AG20443 (cell line): ENCODE measurements around the gene RFX1.

Source experiments
- DNase-seq: peaks from one replicate; pipeline ENCODE4 v3.0.0; 2012; ENCODE audit warnings: low spot score, mixed read lengths

The RFX1 gene

DNA sequence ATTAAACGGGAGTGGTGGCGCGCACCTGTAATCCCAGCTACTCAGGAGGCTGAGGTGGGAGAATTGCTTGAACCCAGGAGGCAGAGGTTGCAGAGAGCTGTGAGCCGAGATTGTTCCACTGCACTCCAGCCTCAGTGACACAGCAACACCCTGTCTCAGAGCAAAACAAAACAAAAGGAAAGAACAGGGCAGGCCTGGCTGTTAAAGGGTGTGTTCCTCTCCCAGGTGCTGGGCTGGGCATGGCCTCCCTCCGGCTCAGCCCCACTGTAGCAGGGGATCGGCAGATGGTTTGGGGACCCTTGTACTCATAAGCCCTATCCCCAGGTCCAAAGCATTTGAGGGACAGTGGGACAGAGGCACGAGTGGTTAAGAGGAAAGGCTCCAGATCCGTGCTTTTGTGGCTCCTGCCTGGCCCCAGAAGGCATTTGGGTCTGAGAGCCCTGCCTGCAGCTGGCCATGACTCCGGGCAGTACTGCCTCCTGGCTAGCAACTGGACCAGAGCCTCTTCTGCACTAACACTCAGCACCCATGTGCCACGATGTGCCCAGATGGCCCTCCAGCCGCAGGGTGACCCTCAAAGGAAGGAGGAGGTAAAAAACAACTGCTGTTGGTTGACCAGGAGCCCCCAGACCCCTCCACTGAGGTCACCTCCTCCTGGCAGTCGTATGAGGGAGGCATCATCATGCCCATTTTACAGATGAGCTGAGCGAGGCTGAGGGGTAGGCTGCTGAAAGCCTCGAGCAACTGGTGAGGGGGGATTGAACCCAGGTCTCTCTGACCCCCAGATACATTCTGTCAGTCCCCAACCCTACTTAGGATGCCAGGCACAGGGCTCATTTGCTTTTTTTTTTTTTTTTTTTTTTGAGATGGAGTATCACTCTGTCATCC lies 10.0 kb downstream of the RFX1 start:
- peak; percentile 2 for DNase-seq

DNA sequence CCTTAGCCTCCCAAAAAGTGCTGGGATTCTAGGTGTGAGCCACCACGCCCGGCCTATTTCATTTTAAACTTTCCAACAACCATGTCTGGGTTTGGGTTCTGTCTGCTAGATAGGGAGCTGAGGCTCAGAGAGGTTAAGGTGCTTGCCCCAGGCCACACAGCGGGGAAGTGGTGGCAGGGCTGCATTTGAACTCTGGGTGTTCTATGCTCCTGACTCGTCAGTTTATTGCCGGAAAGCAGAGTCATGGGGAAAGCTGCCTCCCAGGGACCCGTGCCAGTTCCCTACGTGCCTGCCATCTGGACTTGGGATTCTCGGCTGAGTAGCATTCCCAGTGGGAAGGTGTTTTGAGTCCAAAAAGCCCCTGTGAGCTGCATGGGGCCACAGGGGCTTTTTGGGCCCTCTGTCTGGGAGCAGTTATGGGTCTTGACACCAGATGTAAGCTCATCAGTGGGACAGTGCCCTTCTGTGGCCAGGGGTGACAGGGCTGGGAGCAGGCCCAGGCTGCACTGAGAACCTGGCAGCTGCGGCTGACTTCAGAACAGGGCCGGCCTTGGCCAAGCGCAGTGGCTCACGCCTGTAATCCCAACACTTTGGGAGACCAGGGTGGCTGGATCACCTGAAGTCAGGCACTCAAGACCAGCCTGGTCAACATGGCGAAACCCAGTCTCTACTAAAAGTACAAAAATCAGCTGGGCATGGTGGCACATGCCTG lies 10.9 kb downstream of the RFX1 start:
- peak; percentile 82 for DNase-seq

DNA sequence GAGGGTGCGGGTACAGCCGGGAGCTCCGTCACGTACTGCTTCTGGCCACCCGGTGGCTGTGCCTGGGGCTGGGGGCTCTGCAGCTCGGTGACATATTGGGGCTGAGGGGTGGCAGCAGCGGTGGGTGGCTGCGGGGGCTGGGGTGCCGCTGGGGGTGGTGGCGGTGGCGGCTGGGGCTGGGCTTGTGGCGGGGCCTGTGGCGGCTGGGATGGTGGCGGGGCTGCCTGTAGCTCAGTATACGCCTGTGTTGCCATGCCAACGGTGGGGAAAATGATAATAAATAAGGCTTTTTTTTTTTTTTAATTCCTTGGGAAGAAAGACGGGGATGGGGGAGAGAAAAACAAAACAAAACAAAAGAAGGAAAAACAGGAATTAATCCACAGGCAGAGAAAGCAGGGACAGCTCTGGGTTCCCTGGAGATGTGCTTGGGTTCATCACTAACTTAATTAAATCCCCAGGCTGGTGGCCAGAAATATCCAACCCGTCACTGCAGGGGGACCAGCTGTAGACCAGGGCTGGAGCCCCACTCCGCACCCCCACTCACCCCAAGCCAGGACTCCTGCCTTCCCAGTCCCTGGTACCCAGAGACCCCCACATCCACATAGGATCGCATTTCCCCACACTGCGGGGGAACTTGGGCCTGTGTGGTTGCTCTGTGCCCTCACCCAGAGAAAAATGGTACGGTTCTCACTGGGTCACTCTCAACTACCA lies 12.4 kb downstream of the RFX1 start:
- no peak for DNase-seq

DNA sequence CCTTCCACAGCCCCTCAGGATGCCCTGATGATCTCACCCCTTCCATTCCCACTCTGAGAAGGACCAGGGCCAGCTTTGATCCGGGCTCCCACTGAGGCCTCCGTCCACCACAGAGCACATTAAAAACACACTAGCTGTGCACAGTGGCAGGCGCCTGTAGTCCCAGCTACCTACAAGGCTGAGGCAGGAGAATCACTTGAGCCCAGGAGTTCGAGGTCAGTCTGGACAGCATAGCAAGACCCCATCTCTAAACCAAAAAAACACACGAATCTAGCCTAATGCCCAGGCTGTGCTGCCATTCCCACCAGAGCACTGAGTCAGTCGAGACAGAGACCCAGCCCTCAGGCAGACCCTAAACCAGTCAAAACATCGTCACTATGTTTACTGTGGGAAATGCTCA lies 14.1 kb downstream of the RFX1 start:
- no peak for DNase-seq

DNA sequence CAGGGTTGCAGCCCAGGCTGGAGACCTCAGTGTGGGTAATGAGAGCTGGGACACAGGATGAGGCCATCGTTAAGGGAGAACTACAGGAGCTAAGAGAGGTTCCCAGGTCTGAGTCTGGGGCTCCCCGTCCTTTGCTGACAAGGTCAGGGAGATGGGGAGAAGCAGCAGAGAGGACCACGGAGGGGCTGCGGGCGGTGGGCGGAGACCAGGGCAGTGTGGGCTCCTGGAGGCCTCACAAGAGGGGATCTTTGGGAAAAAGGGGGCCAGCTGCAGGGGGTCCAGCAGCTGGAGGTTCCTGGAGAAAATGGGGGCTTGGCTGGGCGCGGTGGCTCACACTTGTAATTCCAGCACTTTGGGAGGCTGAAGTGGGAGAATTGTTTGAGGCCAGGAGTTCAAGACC lies 16.0 kb downstream of the RFX1 start:
- no peak for DNase-seq

DNA sequence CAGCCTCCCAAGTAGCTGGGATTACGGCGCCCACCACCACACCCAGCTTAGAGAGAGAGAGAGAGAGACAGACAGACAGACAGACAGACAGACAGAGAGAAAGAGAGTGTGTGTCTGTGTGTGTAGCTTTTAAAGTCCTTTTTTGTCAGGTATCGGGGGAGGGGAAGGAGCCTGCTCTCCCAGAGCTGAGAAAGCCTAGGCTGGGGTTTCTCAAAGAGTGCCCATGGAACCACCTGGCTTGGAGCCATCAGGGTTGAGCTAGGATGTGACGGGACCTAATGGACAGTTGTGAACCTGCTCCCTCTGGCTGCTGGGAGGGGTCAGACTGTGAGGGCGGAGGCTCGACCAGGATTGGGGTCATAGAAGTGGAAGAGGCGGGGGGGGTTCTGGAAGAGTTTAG lies 16.6 kb downstream of the RFX1 start:
- no peak for DNase-seq

DNA sequence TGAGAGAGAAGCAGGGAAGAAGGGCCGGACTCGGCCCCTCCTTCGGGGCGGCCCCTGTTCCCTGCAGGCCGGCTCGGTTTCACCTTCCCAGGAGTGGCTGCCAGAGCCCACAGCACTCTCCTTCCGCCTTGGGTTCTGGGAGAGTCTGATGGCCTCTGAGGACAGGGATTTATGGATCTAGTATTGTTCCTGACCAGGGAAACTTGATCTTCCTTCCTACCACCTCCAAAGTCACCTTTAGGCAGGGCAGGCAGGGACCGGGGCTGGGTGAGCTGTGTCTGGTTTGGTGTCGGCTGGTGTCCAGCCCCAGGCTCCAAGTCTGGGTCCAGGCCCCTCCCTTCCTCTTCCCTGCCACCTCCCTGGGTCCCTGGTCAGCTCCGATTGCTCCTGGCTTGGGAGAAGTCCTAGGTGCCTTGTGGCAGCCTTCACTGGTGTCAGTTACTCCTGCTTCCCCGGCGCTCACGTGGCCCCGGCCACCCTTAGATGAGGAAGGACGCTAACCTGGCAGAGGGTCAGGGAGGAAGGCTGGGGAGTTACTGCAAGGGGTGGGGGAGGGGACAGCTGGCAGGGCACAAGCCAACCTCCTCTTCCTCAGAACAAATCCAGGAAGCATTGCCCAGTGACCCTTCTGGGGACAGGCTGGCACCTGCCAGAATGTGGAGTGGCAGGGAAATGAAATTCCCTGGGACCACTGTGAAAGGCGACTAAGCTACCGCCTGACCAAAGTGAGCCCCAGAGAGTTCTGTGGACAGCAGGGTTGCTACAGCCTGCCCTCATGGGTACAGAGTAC lies 18.8 kb downstream of the RFX1 start:
- no peak for DNase-seq

DNA sequence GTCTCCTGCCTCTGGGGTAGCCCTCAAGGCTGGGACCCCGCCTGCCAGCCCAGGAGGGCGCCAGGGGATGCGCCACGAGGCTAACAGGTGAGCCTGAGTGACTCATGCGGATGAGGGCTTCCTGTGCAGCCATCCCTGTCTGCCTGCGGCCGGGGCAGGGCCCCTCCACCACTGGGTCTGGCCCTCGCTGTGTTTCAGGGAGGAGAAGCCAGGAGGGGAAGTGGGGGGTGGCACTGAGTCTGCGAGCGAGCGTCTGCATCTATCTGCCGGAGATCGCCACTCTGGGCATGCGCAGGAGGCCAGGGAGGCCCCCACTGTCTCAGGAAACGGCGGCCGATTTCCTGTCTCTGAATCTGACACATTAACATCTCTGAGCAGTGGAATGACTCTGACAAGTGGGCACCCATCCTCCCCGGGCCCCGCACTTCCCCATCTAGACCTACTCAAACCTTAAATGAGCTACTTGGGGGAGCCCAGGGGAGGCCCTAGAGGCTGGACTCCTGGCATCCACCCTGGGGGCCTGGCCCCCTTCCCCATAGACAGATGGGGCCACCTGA lies 19.7 kb downstream of the RFX1 start:
- DNase-seq: peak; percentile 97

DNA sequence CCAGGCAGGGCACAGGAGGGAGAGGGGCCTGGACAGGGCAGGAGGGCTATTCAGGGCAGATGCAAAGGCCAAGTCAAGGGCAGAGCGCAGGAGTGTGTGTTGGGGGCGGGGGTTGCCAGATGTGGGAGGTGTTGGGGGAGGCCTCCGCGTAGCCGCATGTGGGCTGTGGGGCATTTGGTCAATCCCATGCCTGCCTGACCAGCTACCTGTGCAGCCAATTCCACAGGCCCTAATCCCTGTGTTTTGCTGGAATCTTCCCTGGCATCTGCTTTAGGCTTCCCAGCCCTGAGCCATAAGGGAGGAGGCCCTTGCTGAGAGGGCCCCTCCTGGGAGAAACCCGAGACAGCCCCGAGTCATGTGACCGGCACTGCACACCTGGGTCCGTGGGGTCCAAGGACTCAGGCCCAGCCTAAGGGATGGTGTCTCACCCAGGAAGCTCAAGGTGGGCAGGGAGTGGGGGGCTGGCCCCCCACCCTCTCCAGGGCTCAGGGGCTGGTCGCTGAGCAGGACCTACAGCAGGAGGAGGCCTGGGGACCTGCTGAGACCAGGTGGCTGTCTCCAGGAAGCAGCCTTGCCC lies 20.3 kb downstream of the RFX1 start:
- DNase-seq: no peak

DNA sequence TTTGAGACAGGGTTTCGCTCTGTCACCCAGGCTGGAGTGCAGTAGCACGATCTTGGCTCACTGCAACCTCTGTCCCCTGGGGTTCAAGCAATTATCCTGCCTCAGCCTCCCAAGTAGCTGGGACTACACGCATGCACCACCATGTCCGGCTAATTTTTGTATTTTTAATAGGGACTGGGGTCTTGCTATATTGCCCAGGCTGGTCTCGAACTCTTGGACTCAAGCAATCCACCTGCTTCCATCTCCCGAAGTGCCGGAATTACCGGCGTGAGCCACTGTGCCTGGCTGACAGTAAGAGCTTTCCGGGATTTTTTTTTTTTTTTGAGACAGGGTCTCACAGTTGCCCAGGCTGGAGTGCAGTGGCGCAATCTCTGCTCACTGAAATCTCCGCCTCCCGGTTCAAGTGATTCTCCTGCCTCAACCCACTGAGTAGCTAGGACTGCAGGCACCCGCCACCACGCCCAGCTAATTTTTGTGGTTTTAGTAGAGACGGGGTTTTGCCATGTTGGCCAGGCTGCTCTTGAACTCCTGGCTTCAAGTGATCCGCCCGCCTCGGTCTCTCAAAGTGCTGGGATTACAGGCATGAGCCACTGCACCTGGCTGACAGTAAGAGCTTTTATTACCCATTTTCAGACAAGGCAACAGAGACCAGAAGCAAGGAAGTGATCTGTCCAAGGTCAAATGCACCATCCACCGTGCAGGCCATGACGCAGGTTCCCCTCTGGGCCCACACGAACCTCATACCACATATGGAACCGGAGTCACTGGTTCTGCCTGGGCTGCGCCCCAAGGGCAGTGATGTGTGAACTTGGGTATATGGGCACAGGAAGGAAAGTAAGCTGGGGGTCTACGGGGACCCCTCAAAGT lies 21.0 kb downstream of the RFX1 start:
- no peak for DNase-seq

DNA sequence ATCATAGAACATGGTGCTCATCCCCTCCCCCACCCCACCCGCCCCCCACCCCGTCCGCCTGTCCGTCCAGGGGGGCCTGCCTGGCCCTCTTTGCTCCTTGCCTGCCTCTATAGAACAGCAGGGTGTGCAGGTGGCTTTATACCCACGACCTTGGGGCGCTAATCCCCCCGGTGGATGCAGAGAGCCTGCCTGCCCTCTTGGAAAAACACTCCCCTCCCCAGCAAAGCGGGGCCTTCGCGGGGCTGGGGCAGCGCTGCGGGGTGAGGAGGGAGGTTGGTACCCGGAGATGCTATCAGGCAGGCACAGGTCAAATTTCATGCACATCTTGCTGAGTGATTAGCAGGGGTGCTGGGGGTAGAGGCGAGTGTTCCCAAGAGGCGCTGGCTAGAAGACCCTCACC lies 21.9 kb downstream of the RFX1 start:
- DNase-seq: no peak

DNA sequence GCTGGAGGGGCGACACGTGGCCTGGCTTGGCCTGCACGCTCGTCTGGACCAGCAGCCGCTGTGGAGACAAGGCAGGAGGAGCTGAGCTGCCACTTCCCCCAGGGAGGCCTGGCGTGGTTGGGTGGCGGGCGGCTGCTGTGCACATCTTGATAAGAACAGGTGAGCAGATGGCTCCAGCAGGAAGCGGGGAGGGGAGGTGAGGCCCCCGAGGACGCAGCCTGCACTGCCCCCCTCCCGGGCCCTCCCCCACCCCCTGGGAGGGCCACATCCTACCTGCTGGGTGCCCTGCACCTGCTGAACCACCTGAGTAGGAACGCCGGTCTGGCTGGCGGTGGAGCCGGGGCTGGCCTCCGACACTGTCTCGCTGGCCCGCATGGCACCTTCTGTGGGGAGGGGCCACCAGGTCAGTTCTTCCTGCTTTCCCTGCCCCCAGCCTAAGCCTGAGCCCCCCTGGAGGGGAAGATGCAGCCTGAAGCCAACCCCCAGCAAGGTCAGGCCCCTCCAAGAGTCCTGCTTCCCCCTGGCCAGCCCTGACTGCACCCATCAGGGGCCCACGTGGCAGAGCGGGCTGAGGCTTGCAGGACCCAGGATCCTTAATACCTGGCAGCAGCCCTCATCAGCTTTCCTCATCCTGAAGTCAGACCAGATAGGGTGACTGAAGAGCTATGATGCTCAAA lies 22.8 kb downstream of the RFX1 start:
- no peak for DNase-seq

DNA sequence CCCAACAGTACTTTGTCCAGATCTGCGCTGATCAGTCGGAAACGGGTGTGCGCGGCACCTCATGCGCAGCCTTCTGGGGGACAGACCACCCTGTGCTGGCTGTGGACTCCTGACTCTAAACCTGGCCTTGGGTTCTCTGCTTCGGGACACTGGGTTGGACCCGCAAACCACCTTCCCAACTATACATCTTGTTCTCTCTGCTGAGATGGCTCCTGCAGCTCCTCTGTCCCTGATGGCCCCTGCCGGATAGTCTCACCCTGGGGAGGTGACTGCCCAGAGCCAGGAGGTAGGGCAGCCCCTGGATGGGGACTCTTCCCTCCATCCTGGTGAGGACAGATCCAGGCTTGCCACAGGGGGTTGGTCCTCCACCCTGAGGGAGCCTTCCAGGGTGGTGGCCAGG lies 23.3 kb downstream of the RFX1 start:
- DNase-seq: no peak

DNA sequence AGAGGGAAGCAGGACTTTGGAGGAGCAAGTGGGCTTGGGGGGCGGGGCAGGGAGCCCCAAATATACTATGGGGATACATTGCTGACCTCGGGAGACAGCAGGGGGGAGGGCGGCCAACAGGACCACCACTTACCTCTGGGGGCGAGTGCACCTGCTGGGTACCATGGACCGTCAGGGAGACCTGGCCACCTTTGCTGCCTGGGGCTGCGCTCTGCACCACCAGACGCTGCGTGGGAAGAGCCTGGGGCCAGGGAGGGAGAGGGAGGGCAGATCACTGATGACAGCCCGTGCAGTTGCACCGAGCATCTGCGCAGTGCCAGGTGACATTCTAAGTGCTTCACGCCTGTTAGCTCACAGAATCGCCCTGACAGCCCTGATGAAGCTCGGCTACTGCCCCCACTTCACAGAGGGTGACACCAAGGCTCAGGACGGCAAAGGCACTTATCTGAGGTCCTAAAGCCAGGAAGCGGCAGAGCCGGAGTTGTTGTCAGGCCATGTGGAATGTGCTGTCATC lies 24.1 kb downstream of the RFX1 start:
- no peak for DNase-seq

DNA sequence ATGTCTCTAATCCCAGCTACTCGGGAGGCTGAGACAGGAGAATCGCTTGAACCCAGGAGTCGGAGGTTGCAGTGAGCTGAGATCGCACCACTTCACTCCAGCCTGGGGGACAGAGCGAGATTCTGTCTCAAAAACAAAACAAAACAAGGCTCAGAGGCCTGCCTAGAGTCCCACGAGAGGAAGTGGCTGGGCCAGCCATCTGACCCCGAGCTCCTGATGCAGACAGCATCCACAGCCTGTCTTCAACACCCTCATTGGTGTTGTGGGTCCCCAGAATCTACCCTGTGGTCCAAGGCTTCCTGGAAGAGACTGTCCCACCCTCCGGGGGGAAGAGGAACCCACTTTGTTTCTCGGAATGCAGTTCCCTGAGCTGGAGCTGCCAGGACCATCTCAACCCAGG lies 24.7 kb downstream of the RFX1 start:
- no peak for DNase-seq

DNA sequence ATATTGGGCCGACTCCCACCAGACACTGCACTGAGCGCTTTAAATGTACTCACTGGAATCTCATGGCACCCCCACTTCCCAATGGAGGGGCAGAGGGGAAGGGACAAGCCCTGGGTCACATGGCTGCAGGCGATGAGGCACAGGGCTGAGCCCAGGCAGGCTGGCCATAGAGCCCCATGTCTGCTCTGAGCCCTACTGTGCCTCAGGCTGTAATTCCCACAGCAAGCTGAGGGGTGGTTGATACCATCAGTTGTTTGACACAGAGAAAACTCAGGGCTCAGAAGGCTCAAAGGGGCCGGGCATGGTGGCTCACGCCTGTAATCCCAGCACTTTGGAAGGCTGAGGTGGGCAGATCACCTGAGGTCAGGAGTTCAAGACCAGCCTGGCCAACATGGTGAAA lies 25.1 kb downstream of the RFX1 start:
- no peak for DNase-seq

DNA sequence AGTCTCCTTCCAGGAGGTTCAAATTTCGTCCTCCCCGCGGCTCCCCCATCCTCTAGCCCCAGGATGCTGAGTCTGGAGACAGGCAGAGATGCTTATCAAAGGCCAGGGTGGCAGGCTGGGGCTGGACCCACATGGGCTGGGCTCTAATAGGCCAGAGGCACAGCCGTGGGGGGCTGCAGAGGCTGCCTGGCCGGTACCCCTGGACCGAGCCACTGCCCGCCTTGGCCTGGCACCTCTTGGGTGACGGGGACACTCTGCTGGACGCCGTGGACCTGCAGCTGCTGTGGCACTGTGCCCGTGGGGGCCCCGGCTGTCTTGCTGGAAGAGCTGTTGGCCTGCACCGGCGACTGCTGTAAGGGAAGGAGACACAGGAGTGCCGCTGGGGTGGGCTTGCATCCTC lies 25.8 kb downstream of the RFX1 start:
- no peak for DNase-seq

DNA sequence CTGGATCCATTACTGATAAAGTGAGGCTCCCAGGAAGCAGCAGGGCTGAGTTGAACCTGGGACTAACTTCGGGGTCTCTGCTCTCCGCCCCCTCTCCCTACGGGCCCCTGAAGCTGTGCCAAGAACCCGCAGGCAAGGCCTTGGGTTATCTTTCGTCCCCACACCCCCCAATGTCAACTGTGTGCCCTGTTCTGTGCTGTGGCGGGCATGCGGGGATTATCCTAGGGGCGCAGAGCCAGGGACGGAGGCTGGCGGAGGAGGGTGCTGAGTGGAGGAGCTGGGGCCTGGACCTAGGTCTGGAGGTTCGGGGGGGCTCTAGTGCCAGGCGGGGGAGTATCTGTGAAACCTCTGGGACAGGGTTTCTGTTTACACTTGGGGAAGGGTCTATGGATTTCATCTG lies 26.4 kb downstream of the RFX1 start:
- DNase-seq: no peak

DNA sequence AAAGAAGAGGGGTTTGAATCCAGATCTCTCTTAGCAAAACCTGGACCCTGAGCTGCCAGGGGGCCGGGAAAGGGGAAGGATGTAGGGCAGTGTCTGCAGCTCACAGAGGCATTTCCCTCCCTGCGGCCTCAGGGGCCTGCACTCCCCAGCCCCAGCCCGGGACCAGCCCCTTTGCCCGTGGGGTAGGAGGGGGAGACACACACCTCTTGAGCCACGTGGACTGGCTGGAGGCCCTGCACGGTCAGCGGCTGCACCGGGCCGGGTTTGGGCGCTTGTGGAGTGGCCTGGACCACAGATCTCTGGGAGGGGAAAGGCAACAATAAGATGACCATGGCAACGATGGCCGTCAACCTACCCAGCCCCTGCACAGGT lies 26.9 kb downstream of the RFX1 start:
- DNase-seq: no peak
